GM12878 (cell line): ENCODE results near the gene BLOC1S4. TPM values are rescaled to one million over a fixed set of nuclear protein-coding genes. Genes with fewer than 3 reads are reported as not detected.
A peak's percentile ranks its signal among the peaks of the same experiment; 100 is the strongest.

Source experiments
- ATAC-seq: fragments of 200-7000 bp; cut with Tn5 transposase; 3 replicates; pipeline ENCODE4 v1.9.1; 2020; ENCODE audit warnings: mild to moderate bottlenecking, moderate library complexity
- BruUV-seq: library from RNA; stranded (reverse); fragments of 400-500 nt; replicated peaks from 2 replicates; lab custom pipeline; 2021; lab: Mats Ljungman, UMichigan
- CTCF ChIA-PET: fragments of 300-600 bp; sonication (Branson Sonifier 250); formaldehyde crosslinking; extraction: SDS; loops from one replicate; lab custom pipeline; 2021; ENCODE audit warnings: inconsistent platforms; lab: Yijun Ruan, JAX
- POLR2A ChIA-PET: fragments of 350-600 bp; formaldehyde crosslinking; extraction: SDS; loops from one replicate; lab custom pipeline; 2021; ENCODE audit warnings: inconsistent platforms; lab: Charles Lee
- RAD21 ChIA-PET: fragments of 300-600 bp; sonication (Branson Sonifier 250); formaldehyde crosslinking; loops from one replicate; lab custom pipeline; 2023; ENCODE audit warnings: antibody characterized with exemption; ENCODE audit not compliant: unreplicated experiment; lab: Charles Lee
- SMC1A ChIA-PET: fragments of 300-600 bp; sonication (Branson Sonifier 250); formaldehyde crosslinking; loops from one replicate; lab custom pipeline; 2023; ENCODE audit not compliant: unreplicated experiment, uncharacterized antibody; lab: Charles Lee
- DNase-seq: peaks from one replicate; pipeline ENCODE4 v3.0.0-alpha.2; 2011; ENCODE audit warnings: low read depth, low spot score
- FAIRE-seq: peaks from 3 replicates; lab custom pipeline; 2011; peaks lifted over from hg19 to GRCh38; lab: Jason Lieb, UNC
- H2AFZ ChIP-seq: 2 replicates; pipeline ENCODE4 v1.6.0; 2011; ENCODE audit warnings: low read depth, low read length, control low read depth; ENCODE audit not compliant: control insufficient read depth
- H3K27ac ChIP-seq: 2 replicates; pipeline ENCODE4 v1.5.1; 2011; ENCODE audit warnings: control low read depth; ENCODE audit not compliant: control insufficient read depth, insufficient read depth
- H3K27me3 ChIP-seq, 2 experiments: replicated peaks in 1 of 2; 2 replicates each; pipeline versions ENCODE4 v1.6.0 to v1.6.1; 2011; ENCODE audit warnings: low read length in 1 of 2; ENCODE audit not compliant: control insufficient read depth in 2 of 2, insufficient read depth in 2 of 2
- H3K36me3 ChIP-seq, 2 experiments: 2 replicates each; pipeline ENCODE4 v1.5.1; 2011; ENCODE audit warnings: low read length in 1 of 2; ENCODE audit not compliant: control insufficient read depth in 2 of 2, insufficient read depth in 2 of 2
- H3K4me1 ChIP-seq: 2 replicates; pipeline ENCODE4 v1.6.1; 2011; ENCODE audit warnings: mild to moderate bottlenecking, low read length, moderate library complexity, mixed read lengths; ENCODE audit not compliant: control insufficient read depth, insufficient read depth
- H3K4me2 ChIP-seq: 2 replicates; pipeline ENCODE4 v1.6.0; 2011; ENCODE audit warnings: control low read depth; ENCODE audit not compliant: control insufficient read depth, insufficient read depth
- H3K4me3 ChIP-seq: fragments of 200-600 bp; sonication (generic); 2 replicates; pipeline ENCODE4 v1.5.1; 2016
- H3K79me2 ChIP-seq: 2 replicates; pipeline ENCODE4 v1.6.0; 2011; ENCODE audit warnings: low read length; ENCODE audit not compliant: control insufficient read depth, insufficient read depth
- H3K9ac ChIP-seq: 2 replicates; pipeline ENCODE4 v1.8.0; 2011; ENCODE audit warnings: low read length, control low read depth, mixed read lengths; ENCODE audit not compliant: control insufficient read depth, insufficient read depth
- H3K9me3 ChIP-seq: replicated peaks from 3 replicates; pipeline ENCODE4 v1.5.1; 2011; ENCODE audit warnings: mild to moderate bottlenecking, low read length; ENCODE audit not compliant: control insufficient read depth, insufficient read depth
- H4K20me1 ChIP-seq: 2 replicates; pipeline ENCODE4 v1.6.0; 2011; ENCODE audit not compliant: control insufficient read depth, insufficient read depth
- CHD2 ChIP-seq: IDR thresholded peaks from 2 replicates; pipeline ENCODE4 v1.6.1; 2011; ENCODE audit warnings: low read depth, low read length, improper control_type of control experiment, borderline replicate concordance
- ETV6 ChIP-seq, 2 experiments: fragments of 450-650 bp in 1 of 2; IDR thresholded peaks in 1 of 2; conservative IDR thresholded peaks in 1 of 2; 2 replicates each; pipeline ENCODE4 v1.6.1; 2014; ENCODE audit warnings: antibody characterized with exemption in 1 of 2, borderline replicate concordance in 1 of 2, low read depth in 1 of 2, mild to moderate bottlenecking in 1 of 2, moderate library complexity in 1 of 2
- JUNB ChIP-seq: IDR thresholded peaks from 2 replicates; pipeline ENCODE4 v1.6.1; 2016; ENCODE audit warnings: antibody characterized with exemption, mild to moderate bottlenecking
- KDM1A ChIP-seq: fragments of 200-600 bp; sonication (generic); IDR thresholded peaks from 2 replicates; pipeline ENCODE4 v1.6.1; 2016; ENCODE audit warnings: borderline replicate concordance
- WGBS: methylation state at CpG from one replicate; pipeline ENCODE4 v1.1.6; 2016; ENCODE audit warnings: low lambda C conversion rate; ENCODE audit not compliant: insufficient replicate concordance, insufficient coverage; ENCODE audit errors: missing lambda C conversion rate; 5-methylcytosine and 5-hydroxymethylcytosine counted together
- in situ Hi-C: fragments of 300-500 bp; cut with MboI; formaldehyde crosslinking; loops from 9 replicates; pipeline ENCODE4 v1.14.3; 2018; ENCODE audit warnings: mixed read lengths
- intact Hi-C: fragments of 100-400 bp; cut with micrococcal nuclease; formaldehyde crosslinking; loops from one replicate; pipeline ENCODE4 v1.14.2; 2022; ENCODE audit not compliant: unreplicated experiment
- polyA plus RNA-seq, 11 experiments: library from polyadenylated mRNA; depleted of rRNA in 4 of 11; unstranded in 6 of 11; stranded (reverse) in 5 of 11; fragments of >200 nt; fragmentation: Nextera tagmentation in 4 of 11; fragmentation: Illumina TruSeq in 1 of 11; extraction: Ambion mirVana in 4 of 11; extraction: Trizol in 1 of 11; gene quantifications; 1 replicate in 1 of 11; 2 replicates in 10 of 11; pipeline versions ENCODE4 v1.2.1 to v1.2.3, GENCODE V29; 2011 to 2016; ENCODE audit warnings: inconsistent platforms in 2 of 11, missing spikeins in 2 of 11, low read depth in 1 of 11
- total RNA-seq, 4 experiments: library from RNA; depleted of rRNA in 3 of 4; stranded (reverse); fragments of >200 nt in 3 of 4; fragmentation: Illumina TruSeq in 1 of 4; extraction: Trizol in 1 of 4; gene quantifications; 2 replicates each; pipeline versions ENCODE4 v1.2.1 to v1.2.3, GENCODE V29; 2013 to 2021
- TF ChIP-seq, protein P1 (sequence below): fragments of 450-650 bp; IDR thresholded peaks from 2 replicates; pipeline ENCODE4 v1.6.1; 2018; ENCODE audit warnings: borderline replicate concordance, mild to moderate bottlenecking; ENCODE audit not compliant: partially characterized antibody
- TF ChIP-seq, protein P2 (sequence below): IDR thresholded peaks from 2 replicates; pipeline ENCODE4 v1.6.1; 2012; ENCODE audit warnings: improper control_type of control experiment, low read depth, low read length; ENCODE audit not compliant: insufficient replicate concordance

Gene BLOC1S4
- total and polyA plus RNA-seq, 10 of the 15 experiments (the other 5 are each of a cell fraction or from before 2014, with no cell fraction given): 2.7 to 23.8 (median 9.5) TPM

DNA sequence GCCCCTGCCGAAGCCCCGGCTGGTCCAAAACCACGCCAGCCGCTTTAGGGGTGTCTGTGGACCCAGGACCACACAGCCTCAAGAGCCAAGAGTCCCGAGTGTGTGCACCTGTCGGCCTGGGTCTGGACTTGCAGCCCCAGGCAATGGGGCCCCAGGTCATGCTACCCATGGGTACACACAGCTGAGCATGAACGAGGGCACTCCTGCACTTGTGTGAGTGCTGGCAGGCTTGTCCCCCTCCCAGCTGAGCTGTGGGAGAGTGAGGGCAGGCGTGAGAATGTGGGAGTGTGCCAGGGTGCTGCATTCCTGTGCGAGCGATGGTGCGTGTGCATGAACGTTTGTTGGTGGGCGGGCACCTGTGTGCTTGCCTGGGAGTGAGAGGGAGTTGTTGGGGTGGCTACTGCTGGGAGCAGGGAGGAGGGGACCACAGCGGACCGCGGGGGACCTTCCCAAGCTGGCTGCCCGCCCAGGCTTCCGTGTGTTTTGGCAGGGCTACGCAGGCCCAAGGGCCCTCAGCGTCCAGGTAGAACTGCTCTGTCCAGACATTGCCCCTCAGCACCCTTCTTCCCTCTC is 30.8 kb downstream of the BLOC1S4 start:
- Histone ChIP-seq H3K79me2 (no peaks in the 10 kb centered on the region), H3K4me3 (no peak overlapping the region), H3K4me2 (no peak overlapping the region), H3K9me3 (no peaks in the 10 kb centered on the region), H3K36me3 (no peaks in the 10 kb centered on the region), H3K9ac (no peak overlapping the region), H3K27me3 (no peaks in the 10 kb centered on the region), H2AFZ (no peak overlapping the region), H4K20me1 (no peaks in the 10 kb centered on the region), H3K4me1 (peaks cover 10% of the 10 kb centered on the region), H3K27ac (no peak overlapping the region)
- CTCF ChIA-PET: interaction anchor here (0.6 kb wide), 1 partner anchor 127 kb away, joined by 4 read pairs; no protein-coding TSS in a partner anchor
- 67% methylated on average over 18 of the region's 20 CpGs for WGBS
- no peak for FAIRE-seq
- SMC1A ChIA-PET: no interaction called here
- no peak for DNase-seq
- RAD21 ChIA-PET: no interaction called here
- POLR2A ChIA-PET: no interaction called here
- no TSS peak for BruUV-seq
- in situ Hi-C loops: no loop called here
- intact Hi-C loops: no loop called here
- no peak; the same call in 1 of the 3 replicates for ATAC-seq
- no peak for TF ChIP-seq JUNB
- TF ChIP-seq, protein P1, sequence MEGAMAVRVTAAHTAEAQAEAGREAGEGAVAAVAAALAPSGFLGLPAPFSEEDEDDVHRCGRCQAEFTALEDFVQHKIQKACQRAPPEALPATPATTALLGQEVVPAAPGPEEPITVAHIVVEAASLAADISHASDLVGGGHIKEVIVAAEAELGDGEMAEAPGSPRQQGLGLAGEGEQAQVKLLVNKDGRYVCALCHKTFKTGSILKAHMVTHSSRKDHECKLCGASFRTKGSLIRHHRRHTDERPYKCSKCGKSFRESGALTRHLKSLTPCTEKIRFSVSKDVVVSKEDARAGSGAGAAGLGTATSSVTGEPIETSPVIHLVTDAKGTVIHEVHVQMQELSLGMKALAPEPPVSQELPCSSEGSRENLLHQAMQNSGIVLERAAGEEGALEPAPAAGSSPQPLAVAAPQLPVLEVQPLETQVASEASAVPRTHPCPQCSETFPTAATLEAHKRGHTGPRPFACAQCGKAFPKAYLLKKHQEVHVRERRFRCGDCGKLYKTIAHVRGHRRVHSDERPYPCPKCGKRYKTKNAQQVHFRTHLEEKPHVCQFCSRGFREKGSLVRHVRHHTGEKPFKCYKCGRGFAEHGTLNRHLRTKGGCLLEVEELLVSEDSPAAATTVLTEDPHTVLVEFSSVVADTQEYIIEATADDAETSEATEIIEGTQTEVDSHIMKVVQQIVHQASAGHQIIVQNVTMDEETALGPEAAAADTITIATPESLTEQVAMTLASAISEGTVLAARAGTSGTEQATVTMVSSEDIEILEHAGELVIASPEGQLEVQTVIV: no peak

- H3K27me3 ChIP-seq: no peaks in the 10 kb centered on the region
- BruUV-seq: no TSS peak
- RAD21 ChIA-PET: no interaction called here
- ATAC-seq: peak; percentile 32
- H3K9ac ChIP-seq: no peak overlapping the region
- no peaks in the 10 kb centered on the region for H3K9me3 ChIP-seq
- H3K4me1 ChIP-seq: peaks cover 6% of the 10 kb centered on the region
- in situ Hi-C loops: no loop called here
- CTCF ChIA-PET: no interaction called here
- H3K27ac ChIP-seq: no peak overlapping the region
- intact Hi-C loops: no loop called here
- WGBS: 30% methylated on average over 11 of the region's 11 CpGs
- H3K4me2 ChIP-seq: no peak overlapping the region
- FAIRE-seq: no peak
- no peak overlapping the region for H2AFZ ChIP-seq
- POLR2A ChIA-PET: no interaction called here
- no peaks in the 10 kb centered on the region for H4K20me1 ChIP-seq
- no peaks in the 10 kb centered on the region for H3K79me2 ChIP-seq
- no peak for DNase-seq
- SMC1A ChIA-PET: no interaction called here
- no peaks in the 10 kb centered on the region for H3K36me3 ChIP-seq
- no peak overlapping the region for H3K4me3 ChIP-seq
- TF ChIP-seq KDM1A (no peak), ETV6 (conservative IDR thresholded peaks at IDR 0.05 in 1 of 2, IDR thresholded peaks at IDR 0.05 in 1 of 2; ENCODE audit: borderline replicate concordance in 1 of 2, low read depth in 1 of 2) (no peak), CHD2 (no peak)
- TF ChIP-seq, protein P2, sequence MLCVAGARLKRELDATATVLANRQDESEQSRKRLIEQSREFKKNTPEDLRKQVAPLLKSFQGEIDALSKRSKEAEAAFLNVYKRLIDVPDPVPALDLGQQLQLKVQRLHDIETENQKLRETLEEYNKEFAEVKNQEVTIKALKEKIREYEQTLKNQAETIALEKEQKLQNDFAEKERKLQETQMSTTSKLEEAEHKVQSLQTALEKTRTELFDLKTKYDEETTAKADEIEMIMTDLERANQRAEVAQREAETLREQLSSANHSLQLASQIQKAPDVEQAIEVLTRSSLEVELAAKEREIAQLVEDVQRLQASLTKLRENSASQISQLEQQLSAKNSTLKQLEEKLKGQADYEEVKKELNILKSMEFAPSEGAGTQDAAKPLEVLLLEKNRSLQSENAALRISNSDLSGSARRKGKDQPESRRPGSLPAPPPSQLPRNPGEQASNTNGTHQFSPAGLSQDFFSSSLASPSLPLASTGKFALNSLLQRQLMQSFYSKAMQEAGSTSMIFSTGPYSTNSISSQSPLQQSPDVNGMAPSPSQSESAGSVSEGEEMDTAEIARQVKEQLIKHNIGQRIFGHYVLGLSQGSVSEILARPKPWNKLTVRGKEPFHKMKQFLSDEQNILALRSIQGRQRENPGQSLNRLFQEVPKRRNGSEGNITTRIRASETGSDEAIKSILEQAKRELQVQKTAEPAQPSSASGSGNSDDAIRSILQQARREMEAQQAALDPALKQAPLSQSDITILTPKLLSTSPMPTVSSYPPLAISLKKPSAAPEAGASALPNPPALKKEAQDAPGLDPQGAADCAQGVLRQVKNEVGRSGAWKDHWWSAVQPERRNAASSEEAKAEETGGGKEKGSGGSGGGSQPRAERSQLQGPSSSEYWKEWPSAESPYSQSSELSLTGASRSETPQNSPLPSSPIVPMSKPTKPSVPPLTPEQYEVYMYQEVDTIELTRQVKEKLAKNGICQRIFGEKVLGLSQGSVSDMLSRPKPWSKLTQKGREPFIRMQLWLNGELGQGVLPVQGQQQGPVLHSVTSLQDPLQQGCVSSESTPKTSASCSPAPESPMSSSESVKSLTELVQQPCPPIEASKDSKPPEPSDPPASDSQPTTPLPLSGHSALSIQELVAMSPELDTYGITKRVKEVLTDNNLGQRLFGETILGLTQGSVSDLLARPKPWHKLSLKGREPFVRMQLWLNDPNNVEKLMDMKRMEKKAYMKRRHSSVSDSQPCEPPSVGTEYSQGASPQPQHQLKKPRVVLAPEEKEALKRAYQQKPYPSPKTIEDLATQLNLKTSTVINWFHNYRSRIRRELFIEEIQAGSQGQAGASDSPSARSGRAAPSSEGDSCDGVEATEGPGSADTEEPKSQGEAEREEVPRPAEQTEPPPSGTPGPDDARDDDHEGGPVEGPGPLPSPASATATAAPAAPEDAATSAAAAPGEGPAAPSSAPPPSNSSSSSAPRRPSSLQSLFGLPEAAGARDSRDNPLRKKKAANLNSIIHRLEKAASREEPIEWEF: no peak
These were observed 31.5 kb downstream of the BLOC1S4 start for GRCh38 chr4:6747294-6748051.
